ENCODE data around the gene CCDC172. TPM values are rescaled to one million over a fixed set of nuclear protein-coding genes. Genes with fewer than 3 reads are reported as not detected.

CCDC172 gene
- total and polyA plus RNA-seq, 4 donors: 0.21 TPM; not detected in 2

GRCh38 chr10:116410351-116410750 is 86.1 kb downstream of the CCDC172 start:
- no CpG with 5 or more reads among the region's 5 CpGs for WGBS (ENCODE audit: insufficient coverage)
- no peaks in the 10 kb centered on the region for H3K27me3 ChIP-seq (ENCODE audit: control insufficient read depth, insufficient read depth, low read length)
- no peak overlapping the region for H3K4me3 ChIP-seq (ENCODE audit: low read depth, low read length)
- no peak overlapping the region for H3K27ac ChIP-seq (ENCODE audit: low read depth, low read length)
- no peaks in the 10 kb centered on the region for H3K36me3 ChIP-seq (ENCODE audit: control insufficient read depth, insufficient read depth, low read length)
- no peaks in the 10 kb centered on the region for H3K4me1 ChIP-seq (ENCODE audit: control insufficient read depth, insufficient read depth, low read length)
- no peak for DNase-seq (ENCODE audit: low read depth in 4 of 6, low spot score in 6 of 6)
- H3K9me3 ChIP-seq (ENCODE audit: control insufficient read depth, insufficient read depth, low read length): no peaks in the 10 kb centered on the region

GRCh38 chr10:116417821-116418220 is 93.6 kb downstream of the CCDC172 start:
- H3K4me1 ChIP-seq (ENCODE audit: control insufficient read depth, insufficient read depth, low read length): no peaks in the 10 kb centered on the region
- no peaks in the 10 kb centered on the region for H3K9me3 ChIP-seq (ENCODE audit: control insufficient read depth, insufficient read depth, low read length)
- 60% methylated on average over 1 of the region's 2 CpGs for WGBS (ENCODE audit: insufficient coverage)
- H3K4me3 ChIP-seq (ENCODE audit: low read depth, low read length): no peak overlapping the region
- no peaks in the 10 kb centered on the region for H3K36me3 ChIP-seq (ENCODE audit: control insufficient read depth, insufficient read depth, low read length)
- no peak overlapping the region for H3K27ac ChIP-seq (ENCODE audit: low read depth, low read length)
- no peak for DNase-seq (ENCODE audit: low read depth in 4 of 6, low spot score in 6 of 6)
- H3K27me3 ChIP-seq (ENCODE audit: control insufficient read depth, insufficient read depth, low read length): no peaks in the 10 kb centered on the region

GRCh38 chr10:116418389-116418788 is 94.1 kb downstream of the CCDC172 start:
- Histone ChIP-seq H3K4me3 (ENCODE audit: low read depth, low read length) (no peak overlapping the region), H3K27ac (ENCODE audit: low read depth, low read length) (no peak overlapping the region), H3K9me3 (ENCODE audit: control insufficient read depth, insufficient read depth, low read length) (no peaks in the 10 kb centered on the region), H3K27me3 (ENCODE audit: control insufficient read depth, insufficient read depth, low read length) (no peaks in the 10 kb centered on the region), H3K4me1 (ENCODE audit: control insufficient read depth, insufficient read depth, low read length) (no peaks in the 10 kb centered on the region), H3K36me3 (ENCODE audit: control insufficient read depth, insufficient read depth, low read length) (no peaks in the 10 kb centered on the region)
- no peak for DNase-seq (ENCODE audit: low read depth in 4 of 6, low spot score in 6 of 6)
- WGBS (ENCODE audit: insufficient coverage): no CpG with 5 or more reads among the region's 1 CpG

DNA sequence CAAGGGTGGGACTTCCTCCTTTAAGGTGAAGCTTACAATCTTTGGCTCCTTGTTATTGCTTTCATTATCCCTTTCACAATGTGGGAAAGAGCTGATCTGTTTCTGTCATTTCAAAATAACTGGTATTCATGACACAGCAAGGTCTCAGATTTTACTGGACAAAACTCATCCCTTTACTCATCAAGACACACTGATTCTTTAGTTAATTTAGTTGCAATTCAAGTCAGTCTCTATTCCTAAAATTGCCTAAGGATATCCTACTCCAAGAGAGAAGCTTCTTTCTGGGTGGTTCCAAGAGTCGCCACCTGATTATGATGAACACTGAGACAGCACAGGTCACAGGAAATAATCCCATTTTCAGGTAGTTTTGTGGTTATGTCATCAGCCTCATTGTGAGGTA is 97.6 kb downstream of the CCDC172 start:
- no peak for DNase-seq (ENCODE audit: low read depth in 4 of 6, low spot score in 6 of 6)
- Histone ChIP-seq H3K36me3 (ENCODE audit: control insufficient read depth, insufficient read depth, low read length) (no peaks in the 10 kb centered on the region), H3K9me3 (ENCODE audit: control insufficient read depth, insufficient read depth, low read length) (no peaks in the 10 kb centered on the region)

GRCh38 chr10:116427671-116428070 is 103.4 kb downstream of the CCDC172 start, which contains the start of gene PNLIPRP3:
Gene PNLIPRP3, plus strand, starts transcription at chr10:116427847. Its CDS starts 166 bp downstream, at chr10:116428013.
- no peak within 1 kb of the TSS for H3K4me3 ChIP-seq (ENCODE audit: low read depth, low read length)
- H3K27me3 ChIP-seq (ENCODE audit: control insufficient read depth, insufficient read depth, low read length): no peaks in the 10 kb centered on the region
- no peaks in the 10 kb centered on the region for H3K4me1 ChIP-seq (ENCODE audit: control insufficient read depth, insufficient read depth, low read length)
- no peak for DNase-seq (ENCODE audit: low read depth in 4 of 6, low spot score in 6 of 6)
- H3K27ac ChIP-seq (ENCODE audit: low read depth, low read length): no peak within 1 kb of the TSS
- no peaks in the 10 kb centered on the region for H3K9me3 ChIP-seq (ENCODE audit: control insufficient read depth, insufficient read depth, low read length)
- H3K36me3 ChIP-seq (ENCODE audit: control insufficient read depth, insufficient read depth, low read length): no peaks in the 10 kb centered on the region
- no CpG with 5 or more reads among the region's 2 CpGs for WGBS (ENCODE audit: insufficient coverage)

More for the DNA sequence above, 97.6 kb downstream of the CCDC172 start:
- H3K4me3 ChIP-seq (ENCODE audit: low read depth, low read length): no peak overlapping the region
- H3K27ac ChIP-seq (ENCODE audit: low read depth, low read length): no peak overlapping the region
- no peaks in the 10 kb centered on the region for H3K4me1 ChIP-seq (ENCODE audit: control insufficient read depth, insufficient read depth, low read length)
- H3K27me3 ChIP-seq (ENCODE audit: control insufficient read depth, insufficient read depth, low read length): no peaks in the 10 kb centered on the region
- no CpG with 5 or more reads among the region's 1 CpG for WGBS (ENCODE audit: insufficient coverage)

GRCh38 chr10:116429288-116429977 is 105.2 kb downstream of the CCDC172 start:
- Histone ChIP-seq H3K4me1 (ENCODE audit: control insufficient read depth, insufficient read depth, low read length) (no peaks in the 10 kb centered on the region), H3K4me3 (ENCODE audit: low read depth, low read length) (no peak overlapping the region), H3K27ac (ENCODE audit: low read depth, low read length) (no peak overlapping the region), H3K27me3 (ENCODE audit: control insufficient read depth, insufficient read depth, low read length) (no peaks in the 10 kb centered on the region), H3K9me3 (ENCODE audit: control insufficient read depth, insufficient read depth, low read length) (no peaks in the 10 kb centered on the region), H3K36me3 (ENCODE audit: control insufficient read depth, insufficient read depth, low read length) (no peaks in the 10 kb centered on the region)
- no CpG with 5 or more reads among the region's 4 CpGs for WGBS (ENCODE audit: insufficient coverage)
- DNase-seq (ENCODE audit: low read depth in 4 of 6, low spot score in 6 of 6): no peak

Small RNAs within 50 kb of the gene (small RNA-seq; reads per million reads assigned to genes)
- not detected for gene SNRPGP6 (ENCODE audit: low replicate concordance)

Other genes starting within 250 kb of the CCDC172 start
- 100 to 1,000 TPM in 1 of 2 donors, 10 to 100 TPM in 1; 30.5 to 109 TPM for gene GFRA1, start 51.2 kb upstream of the CCDC172 start, total RNA-seq
- 10 to 100 TPM; 50.1 to 60.1 TPM for gene GFRA1, start 51.2 kb upstream of the CCDC172 start, polyA plus RNA-seq (ENCODE audit: insufficient read length in 2 of 2)
- not detected for gene PNLIPRP3, start 103.4 kb downstream of the CCDC172 start, total RNA-seq
- gene PNLIPRP3, start 103.4 kb downstream of the CCDC172 start, polyA plus RNA-seq (ENCODE audit: insufficient read length in 2 of 2): not detected
- gene PNLIP, start 221.5 kb downstream of the CCDC172 start, total RNA-seq: under 1 TPM; 0.11 to 0.20 TPM
- under 1 TPM; 0.42 to 0.57 TPM for gene PNLIP, start 221.5 kb downstream of the CCDC172 start, polyA plus RNA-seq (ENCODE audit: insufficient read length in 2 of 2)

Data from spinal cord (tissue), 10 donors.